ENCODE results near the gene MLLT6.

Gene MLLT6

GRCh38 chr17:38704606-38705522, at the start of gene MLLT6:
Gene MLLT6, plus strand, starts transcription at chr17:38705273. Its CDS starts 360 bp downstream, at chr17:38705633.
- DNase-seq (ENCODE audit: low read depth in 2 of 2, low spot score in 1 of 2): peak in 1 of 2 donors; percentile 64

GRCh38 chr17:38656959-38657823, 47.9 kb upstream of the MLLT6 start:
- DNase-seq (ENCODE audit: low read depth in 2 of 2, low spot score in 1 of 2): no peak

DNA sequence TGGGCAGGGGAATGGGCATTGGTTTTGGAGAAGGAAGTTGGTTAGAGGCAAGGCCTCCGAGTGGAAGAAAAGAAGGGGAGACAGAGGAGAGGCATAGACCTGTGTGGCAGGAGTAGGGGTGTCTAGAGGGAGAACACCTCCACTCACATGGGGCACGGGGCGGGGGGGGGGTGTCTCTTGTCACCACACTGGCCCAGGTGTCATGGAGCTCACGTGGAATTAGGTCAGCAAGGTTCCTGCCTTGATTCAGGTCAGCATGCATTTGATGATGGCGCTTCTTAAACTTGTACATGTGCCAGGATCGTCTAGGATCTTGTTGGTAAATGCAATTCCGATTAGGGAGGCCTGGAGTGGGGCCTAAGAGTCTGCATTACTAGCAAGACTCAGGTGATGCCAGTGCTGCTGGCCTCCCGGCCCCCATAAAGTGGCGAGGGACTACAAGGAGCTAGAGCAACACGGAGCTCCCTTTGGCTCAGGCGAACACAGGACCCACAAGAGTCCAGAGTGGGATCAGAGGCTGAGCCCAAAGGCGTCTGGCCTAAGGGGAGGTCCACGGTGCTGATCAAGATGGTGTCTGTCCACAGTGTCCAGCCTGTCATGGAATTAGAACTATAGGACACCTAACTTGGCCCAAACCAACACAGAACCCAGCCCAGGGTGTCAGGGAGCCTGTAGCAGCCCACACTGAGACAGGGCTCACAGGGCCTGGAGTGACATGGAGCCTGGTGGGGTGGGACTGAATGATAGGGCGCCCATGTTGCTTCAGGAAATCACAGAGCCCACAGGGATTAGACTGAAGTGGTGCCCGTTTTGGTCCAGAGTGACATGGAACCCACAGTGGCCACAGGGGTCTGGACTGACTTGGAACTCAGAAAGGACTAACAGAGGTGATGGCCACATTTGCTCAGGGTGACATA, 47.0 kb upstream of the MLLT6 start:
- no peak for DNase-seq (ENCODE audit: low read depth in 2 of 2, low spot score in 1 of 2)

- no peak for DNase-seq (ENCODE audit: low read depth in 2 of 2, low spot score in 1 of 2)
Measured at GRCh38 chr17:38658741-38659345, 46.2 kb upstream of the MLLT6 start.

DNA sequence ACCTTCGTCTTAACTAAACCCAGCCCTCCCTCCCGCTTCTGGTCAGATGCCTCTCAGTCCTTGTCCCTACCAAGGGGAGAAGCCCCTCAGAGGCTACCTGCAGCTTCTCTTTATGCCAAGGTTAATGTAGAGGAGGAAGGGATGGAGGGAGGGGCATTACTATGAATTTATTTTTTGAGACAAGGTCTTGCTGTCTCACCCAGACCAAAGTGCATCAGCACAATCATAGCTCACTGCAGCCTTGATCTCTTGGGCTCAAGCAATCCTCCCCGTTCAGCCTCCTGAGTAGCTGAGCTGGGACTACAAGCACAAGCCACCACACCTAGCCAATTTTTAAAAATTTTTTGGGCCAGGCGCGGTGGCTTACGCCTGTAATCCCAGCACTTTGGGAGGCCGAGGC, 45.7 kb upstream of the MLLT6 start:
- DNase-seq (ENCODE audit: low read depth in 2 of 2, low spot score in 1 of 2): no peak

- no peak for DNase-seq (ENCODE audit: low read depth in 2 of 2, low spot score in 1 of 2)
Measured at GRCh38 chr17:38660097-38661025, 44.7 kb upstream of the MLLT6 start.

- DNase-seq (ENCODE audit: low read depth in 2 of 2, low spot score in 1 of 2): no peak
Measured at GRCh38 chr17:38663125-38663751, 41.8 kb upstream of the MLLT6 start.

GRCh38 chr17:38663964-38664644, 41.0 kb upstream of the MLLT6 start:
- DNase-seq (ENCODE audit: low read depth in 2 of 2, low spot score in 1 of 2): no peak

- DNase-seq (ENCODE audit: low read depth in 2 of 2, low spot score in 1 of 2): peak in 1 of 2 donors; percentile 25
Measured at GRCh38 chr17:38667099-38667786, 37.8 kb upstream of the MLLT6 start.

- no peak for DNase-seq (ENCODE audit: low read depth in 2 of 2, low spot score in 1 of 2)
Measured at GRCh38 chr17:38667787-38668122, 37.3 kb upstream of the MLLT6 start.

- DNase-seq (ENCODE audit: low read depth in 2 of 2, low spot score in 1 of 2): no peak
Measured at GRCh38 chr17:38669520-38669919, 35.6 kb upstream of the MLLT6 start.

DNA sequence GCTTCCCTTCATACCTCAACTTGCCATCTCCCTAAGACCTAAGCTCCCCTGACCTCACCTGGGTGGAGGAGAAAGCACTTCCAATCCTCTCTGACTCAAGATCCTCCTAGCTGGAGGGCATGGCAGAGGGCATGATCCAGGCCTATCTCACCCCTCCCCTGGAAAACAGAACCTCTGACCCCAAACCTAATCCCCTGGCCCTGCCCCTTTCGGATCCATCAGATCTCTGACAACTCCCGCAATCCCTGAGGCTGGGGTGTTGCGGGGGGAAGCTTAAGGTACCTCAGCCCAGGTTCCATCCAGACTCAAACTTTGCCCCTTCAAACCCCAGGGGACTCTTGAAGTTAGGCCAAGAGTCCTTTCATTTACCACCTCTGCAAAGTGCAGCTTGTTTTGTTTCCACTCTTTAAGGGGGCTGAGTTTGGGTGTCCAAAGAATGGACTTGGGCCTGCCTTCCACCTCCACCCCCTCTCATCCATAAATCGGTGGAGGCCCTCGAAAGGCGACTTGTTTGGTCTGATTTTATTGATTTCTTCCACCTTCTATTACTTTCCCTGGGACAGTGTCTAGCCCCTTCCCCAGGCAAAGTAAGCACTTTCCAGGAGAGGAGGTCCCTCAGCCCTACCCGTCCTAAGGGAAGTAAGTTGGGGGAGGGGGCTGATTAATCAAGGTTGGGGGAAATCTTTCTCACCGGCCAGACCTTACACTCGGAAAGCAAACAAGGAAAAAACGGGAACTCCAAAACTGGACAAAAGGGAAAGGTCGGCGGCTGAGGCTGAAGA, 32.9 kb upstream of the MLLT6 start:
- no peak for DNase-seq (ENCODE audit: low read depth in 2 of 2, low spot score in 1 of 2)

GRCh38 chr17:38672788-38673706, 32.0 kb upstream of the MLLT6 start:
- DNase-seq (ENCODE audit: low read depth in 2 of 2, low spot score in 1 of 2): no peak

GRCh38 chr17:38673707-38674013, 31.4 kb upstream of the MLLT6 start:
- DNase-seq (ENCODE audit: low read depth in 2 of 2, low spot score in 1 of 2): no peak

GRCh38 chr17:38674014-38674748, 30.9 kb upstream of the MLLT6 start:
- DNase-seq (ENCODE audit: low read depth in 2 of 2, low spot score in 1 of 2): no peak

All from stimulated activated CD8-positive, alpha-beta memory T cell treated with anti-CD3 and anti-CD28 coated beads, Interleukin-4, amount 100 ng/mL, for 1 hour (primary cell).